GM23248 (cell line): Measurements from ENCODE around the gene SGPL1.

ENCODE experiments used
- EZH2 ChIP-seq: fragments of 200-600 bp; sonication (generic); IDR thresholded peaks from 2 replicates; pipeline ENCODE4 v1.6.1; 2018; ENCODE audit warnings: antibody characterized with exemption, mild to moderate bottlenecking; ENCODE audit not compliant: insufficient read depth, poor library complexity, severe bottlenecking
- EZH2phosphoT487 ChIP-seq: fragments of 200-600 bp; sonication (generic); IDR thresholded peaks from 2 replicates; pipeline ENCODE4 v1.6.1; 2018; ENCODE audit warnings: antibody characterized with exemption, moderate library complexity, mild to moderate bottlenecking, low read depth; ENCODE audit not compliant: insufficient read depth

GRCh38 chr10:70780370-70780760 is 35.4 kb upstream of the SGPL1 start:
- TF ChIP-seq EZH2 (no peak), EZH2phosphoT487 (no peak)
